Measurements from ENCODE around the gene SLC10A7.

SLC10A7 gene

DNA sequence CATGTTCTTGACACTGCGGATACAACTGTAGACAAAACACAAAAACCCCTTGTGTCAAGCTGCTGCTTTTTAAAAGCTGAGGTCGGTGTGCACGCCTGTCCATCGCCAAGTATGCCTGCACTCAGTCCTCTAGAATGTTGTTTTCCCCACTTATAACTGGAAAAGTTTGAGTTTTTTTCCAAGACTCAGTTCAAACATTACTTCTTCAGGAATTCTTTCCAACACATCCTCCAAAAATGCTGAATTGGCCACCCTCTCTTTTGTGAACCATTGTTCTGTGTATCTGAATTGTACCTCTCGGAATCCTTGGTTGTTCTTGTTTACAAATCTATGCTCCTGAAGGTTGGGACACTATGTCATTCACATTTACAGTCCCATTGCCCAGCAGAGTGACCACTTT lies 212.8 kb downstream of the SLC10A7 start:
- Histone ChIP-seq H3K4me3 (no peak overlapping the region), H3K36me3 (no peaks in the 10 kb centered on the region), H3K9me3 (no peaks in the 10 kb centered on the region), H3K27ac (no peak overlapping the region), H3K27me3 (no peaks in the 10 kb centered on the region), H3K4me1 (no peaks in the 10 kb centered on the region)
- no peak for DNase-seq
- intact Hi-C loops (cut with DNase I; ENCODE audit: low total_unique reads): no loop called here
- no peak for TF ChIP-seq CTCF (IDR thresholded peaks at IDR 0.05)

DNA sequence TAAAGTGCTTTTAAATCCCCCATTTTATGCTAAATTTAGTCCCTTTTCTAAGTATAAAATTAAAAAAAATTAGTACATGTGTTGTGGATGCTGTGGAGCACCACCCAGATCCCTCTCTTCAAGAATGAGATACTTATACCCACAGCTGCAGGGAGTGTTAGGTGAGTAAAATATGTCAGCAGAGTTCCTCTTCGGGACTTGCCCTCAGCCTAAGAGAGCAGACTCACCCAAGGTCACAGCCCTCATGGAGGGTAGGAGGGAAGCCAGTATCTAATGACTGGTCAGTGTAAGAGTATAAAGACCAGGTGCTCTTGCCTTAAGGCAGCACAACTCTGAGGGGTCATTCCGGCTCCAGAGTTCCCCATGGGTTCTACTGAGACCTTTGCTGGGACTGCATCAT lies 218.9 kb downstream of the SLC10A7 start:
- TF ChIP-seq CTCF (IDR thresholded peaks at IDR 0.05): no peak
- no peaks in the 10 kb centered on the region for H3K4me1 ChIP-seq
- intact Hi-C loops (cut with DNase I; ENCODE audit: low total_unique reads): no loop called here
- no peak overlapping the region for H3K4me3 ChIP-seq
- no peak for DNase-seq
- no peaks in the 10 kb centered on the region for H3K36me3 ChIP-seq
- H3K27me3 ChIP-seq: no peaks in the 10 kb centered on the region
- H3K27ac ChIP-seq: no peak overlapping the region
- H3K9me3 ChIP-seq: no peaks in the 10 kb centered on the region

DNA sequence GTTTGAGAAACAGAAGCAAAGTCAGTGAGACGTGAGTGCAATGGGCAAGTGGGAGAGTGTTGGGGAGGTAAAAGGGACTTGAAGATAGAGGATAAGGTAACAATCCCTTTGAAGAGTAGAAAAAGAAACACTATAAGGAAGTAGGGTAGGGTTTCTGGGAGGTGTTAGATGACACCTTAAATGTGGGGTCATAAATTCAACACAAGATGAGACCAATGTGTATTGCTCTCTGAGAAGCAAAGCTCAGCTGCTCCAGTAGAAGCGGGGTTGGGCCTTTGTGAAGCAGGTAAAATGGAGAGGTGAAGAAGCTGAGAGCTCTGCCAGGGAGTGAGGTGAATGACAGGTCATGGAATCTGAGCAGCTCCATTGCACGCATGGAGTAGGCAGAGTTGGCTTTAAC lies 222.1 kb downstream of the SLC10A7 start:
- DNase-seq: no peak
- Histone ChIP-seq H3K36me3 (no peaks in the 10 kb centered on the region), H3K4me1 (no peaks in the 10 kb centered on the region), H3K9me3 (no peaks in the 10 kb centered on the region), H3K27me3 (no peaks in the 10 kb centered on the region), H3K27ac (no peak overlapping the region), H3K4me3 (no peak overlapping the region)
- TF ChIP-seq CTCF (IDR thresholded peaks at IDR 0.05): no peak
- intact Hi-C loops (cut with DNase I; ENCODE audit: low total_unique reads): no loop called here

GRCh38 chr4:146294776-146295175 lies 227.0 kb downstream of the SLC10A7 start:
- Histone ChIP-seq H3K36me3 (no peaks in the 10 kb centered on the region), H3K27ac (no peak overlapping the region), H3K9me3 (no peaks in the 10 kb centered on the region), H3K27me3 (no peaks in the 10 kb centered on the region), H3K4me3 (no peak overlapping the region), H3K4me1 (no peaks in the 10 kb centered on the region)
- no peak for DNase-seq
- intact Hi-C loops (cut with DNase I; ENCODE audit: low total_unique reads): no loop called here
- TF ChIP-seq CTCF (IDR thresholded peaks at IDR 0.05): no peak

GRCh38 chr4:146292508-146292907 lies 229.2 kb downstream of the SLC10A7 start:
- H3K27ac ChIP-seq: no peak overlapping the region
- no peak overlapping the region for H3K4me3 ChIP-seq
- intact Hi-C loops (cut with DNase I; ENCODE audit: low total_unique reads): no loop called here
- no peaks in the 10 kb centered on the region for H3K36me3 ChIP-seq
- no peaks in the 10 kb centered on the region for H3K9me3 ChIP-seq
- no peaks in the 10 kb centered on the region for H3K27me3 ChIP-seq
- DNase-seq: no peak
- no peaks in the 10 kb centered on the region for H3K4me1 ChIP-seq
- TF ChIP-seq CTCF (IDR thresholded peaks at IDR 0.05): no peak

GRCh38 chr4:146291313-146291712 lies 230.4 kb downstream of the SLC10A7 start:
- H3K4me1 ChIP-seq: no peaks in the 10 kb centered on the region
- TF ChIP-seq CTCF (IDR thresholded peaks at IDR 0.05): no peak
- intact Hi-C loops (cut with DNase I; ENCODE audit: low total_unique reads): no loop called here
- H3K4me3 ChIP-seq: no peak overlapping the region
- H3K36me3 ChIP-seq: peaks cover 0 to 11% (median 4%) of the 10 kb centered on the region in 3 donors
- DNase-seq: no peak
- no peaks in the 10 kb centered on the region for H3K9me3 ChIP-seq
- H3K27ac ChIP-seq: no peak overlapping the region
- no peaks in the 10 kb centered on the region for H3K27me3 ChIP-seq
